OCI-LY3 (cell line): ENCODE measurements around the gene PCSK1N.
"Not testable (repeated sequence)": the region's sequence is repeated elsewhere in the genome, so short reads cannot be mapped to it uniquely, and the experiment has no call there.

Experiments used
- H2AFZ ChIP-seq: fragments of 200-600, 300-600 bp; shearing (Covaris generic); 2 replicates; pipeline ENCODE4 v1.6.0; 2014; ENCODE audit warnings: antibody characterized with exemption, low read depth, low read length
- H3K27ac ChIP-seq: fragments of 200-600, 300-600 bp; sonication (generic); 2 replicates; pipeline ENCODE4 v1.5.1; 2014; ENCODE audit warnings: mild to moderate bottlenecking, low read length, moderate library complexity, mixed read lengths
- H3K27me3 ChIP-seq: fragments of 200-600, 300-600 bp; sonication (generic); 2 replicates; pipeline ENCODE4 v1.6.1; 2014; ENCODE audit warnings: low read depth, low read length, mixed read lengths
- H3K36me3 ChIP-seq: fragments of 200-600, 300-600 bp; sonication (generic); replicated peaks from 2 replicates; pipeline ENCODE3; 2014; ENCODE audit warnings: low read depth, low read length, mixed read lengths
- H3K4me1 ChIP-seq: fragments of 300-600, 200-600 bp; sonication (generic); 2 replicates; pipeline ENCODE4 v1.6.1; 2014; ENCODE audit warnings: low read length, mixed read lengths
- H3K4me2 ChIP-seq: fragments of 200-600, 300-600 bp; sonication (generic); 2 replicates; pipeline ENCODE4 v1.6.1; 2014; ENCODE audit warnings: low read length, mixed read lengths
- H3K4me3 ChIP-seq: fragments of 300-600, 200-600 bp; sonication (generic); 2 replicates; pipeline ENCODE4 v1.5.1; 2014; ENCODE audit warnings: antibody characterized with exemption, mild to moderate bottlenecking, low read length, moderate library complexity
- H3K79me2 ChIP-seq: fragments of 300-600, 200-600 bp; shearing (Covaris generic); 2 replicates; pipeline ENCODE4 v1.6.1; 2014; ENCODE audit warnings: mild to moderate bottlenecking, low read length, mixed read lengths
- H3K9ac ChIP-seq: fragments of 300-600, 200-600 bp; shearing (Covaris generic); 2 replicates; pipeline ENCODE4 v1.6.0; 2014; ENCODE audit warnings: mild to moderate bottlenecking, low read length, moderate library complexity
- H3K9me3 ChIP-seq: fragments of 200-600, 300-600 bp; shearing (Covaris generic); 2 replicates; pipeline ENCODE4 v1.6.1; 2014; ENCODE audit warnings: low read length, mixed read lengths; ENCODE audit not compliant: insufficient read depth
- H4K20me1 ChIP-seq: fragments of 200-600, 300-600 bp; sonication (generic); 2 replicates; pipeline ENCODE4 v1.6.1; 2016; ENCODE audit warnings: low read length, mixed read lengths; ENCODE audit not compliant: insufficient read depth
- CTCF ChIP-seq: fragments of 200-600, 300-600 bp; sonication (generic); IDR thresholded peaks from 2 replicates; pipeline ENCODE4 v1.5.1; 2014; ENCODE audit warnings: antibody characterized with exemption, low read length, low read depth
- EZH2phosphoT487 ChIP-seq: fragments of 200-600 bp; shearing (Covaris generic); IDR thresholded peaks from 2 replicates; pipeline ENCODE4 v1.6.1; 2018; ENCODE audit warnings: antibody characterized with exemption, mixed run types, low read depth

PCSK1N gene

GRCh38 chrX:48835524-48836329 lies at the start of gene PCSK1N:
Gene PCSK1N (minus strand): TSS chrX:48835610. CDS start chrX:48835532, 78 bp downstream.
- H3K4me2 ChIP-seq: peak within 1 kb of the TSS; percentile 98
- TF ChIP-seq EZH2phosphoT487: no peak
- TF ChIP-seq CTCF: no peak
- H3K27me3 ChIP-seq: no peaks in the 10 kb centered on the region
- H3K27ac ChIP-seq: no peak within 1 kb of the TSS
- H3K9ac ChIP-seq: peak within 1 kb of the TSS; percentile 62
- peaks cover 8% of the 10 kb centered on the region for H3K4me1 ChIP-seq
- no peaks in the 10 kb centered on the region for H3K9me3 ChIP-seq
- H2AFZ ChIP-seq: peak within 1 kb of the TSS; percentile 77
- no peaks in the 10 kb centered on the region for H3K79me2 ChIP-seq
- H4K20me1 ChIP-seq: no peaks in the 10 kb centered on the region
- H3K4me3 ChIP-seq: peak within 1 kb of the TSS; percentile 89
- H3K36me3 ChIP-seq: no peaks in the 10 kb centered on the region

- Histone ChIP-seq H3K4me2 (no peak overlapping the region), H3K27ac (no peak overlapping the region), H4K20me1 (no peaks in the 10 kb centered on the region), H2AFZ (no peak overlapping the region), H3K79me2 (no peaks in the 10 kb centered on the region), H3K36me3 (no peaks in the 10 kb centered on the region), H3K4me1 (no peaks in the 10 kb centered on the region), H3K9me3 (no peaks in the 10 kb centered on the region), H3K4me3 (no peak overlapping the region), H3K27me3 (no peaks in the 10 kb centered on the region; the same call in 1 of the 2 replicates), H3K9ac (no peak overlapping the region)
- TF ChIP-seq EZH2phosphoT487 (no peak), CTCF (no peak)
These were observed 48.3 kb upstream of the PCSK1N start for GRCh38 chrX:48883729-48884128.

GRCh38 chrX:48876944-48877343 lies 41.5 kb upstream of the PCSK1N start:
- H3K9ac ChIP-seq, H3K36me3 ChIP-seq, H4K20me1 ChIP-seq, H3K9me3 ChIP-seq, H2AFZ ChIP-seq, H3K27me3 ChIP-seq, H3K4me2 ChIP-seq, H3K4me1 ChIP-seq, H3K27ac ChIP-seq, H3K79me2 ChIP-seq, H3K4me3 ChIP-seq: not testable (repeated sequence)

- H2AFZ ChIP-seq, H3K27ac ChIP-seq, H4K20me1 ChIP-seq, H3K9ac ChIP-seq, H3K27me3 ChIP-seq, H3K4me2 ChIP-seq, H3K79me2 ChIP-seq, H3K4me3 ChIP-seq, H3K9me3 ChIP-seq, H3K4me1 ChIP-seq, H3K36me3 ChIP-seq: not testable (repeated sequence)
These were observed 36.6 kb upstream of the PCSK1N start for GRCh38 chrX:48872017-48872416.

GRCh38 chrX:48864210-48864609 lies 28.8 kb upstream of the PCSK1N start:
- Histone ChIP-seq H3K9ac (no peak overlapping the region), H3K79me2 (no peaks in the 10 kb centered on the region), H3K4me2 (no peak overlapping the region), H3K36me3 (no peaks in the 10 kb centered on the region), H3K27me3 (no peaks in the 10 kb centered on the region), H3K4me1 (no peaks in the 10 kb centered on the region), H2AFZ (no peak overlapping the region), H3K9me3 (no peaks in the 10 kb centered on the region), H3K27ac (no peak overlapping the region), H4K20me1 (no peaks in the 10 kb centered on the region), H3K4me3 (no peak overlapping the region)
- TF ChIP-seq CTCF (no peak), EZH2phosphoT487 (no peak)
